GM18499 (cell line): ENCODE data around the gene FKBP8.
"Not testable (repeated sequence)": the region's sequence is repeated elsewhere in the genome, so short reads cannot be mapped to it uniquely, and the experiment has no call there.

ENCODE experiments used
- ATAC-seq: cut with Tn5 transposase; IDR thresholded peaks from one replicate; pipeline ENCODE4 v1.9.1; 2021; ENCODE audit warnings: moderate number of reproducible peaks; ENCODE audit not compliant: insufficient read depth, unreplicated experiment

Gene FKBP8

GRCh38 chr19:18542941-18543813 lies at the start of gene FKBP8:
Gene FKBP8, minus strand, starts transcription at chr19:18543573. Its CDS starts 1,603 bp downstream, at chr19:18541970.
- no peak for ATAC-seq

GRCh38 chr19:18592732-18593131 lies 49.4 kb upstream of the FKBP8 start:
- ATAC-seq = not testable (repeated sequence)

- no peak for ATAC-seq
These were observed 48.5 kb upstream of the FKBP8 start for GRCh38 chr19:18591735-18592385.

DNA sequence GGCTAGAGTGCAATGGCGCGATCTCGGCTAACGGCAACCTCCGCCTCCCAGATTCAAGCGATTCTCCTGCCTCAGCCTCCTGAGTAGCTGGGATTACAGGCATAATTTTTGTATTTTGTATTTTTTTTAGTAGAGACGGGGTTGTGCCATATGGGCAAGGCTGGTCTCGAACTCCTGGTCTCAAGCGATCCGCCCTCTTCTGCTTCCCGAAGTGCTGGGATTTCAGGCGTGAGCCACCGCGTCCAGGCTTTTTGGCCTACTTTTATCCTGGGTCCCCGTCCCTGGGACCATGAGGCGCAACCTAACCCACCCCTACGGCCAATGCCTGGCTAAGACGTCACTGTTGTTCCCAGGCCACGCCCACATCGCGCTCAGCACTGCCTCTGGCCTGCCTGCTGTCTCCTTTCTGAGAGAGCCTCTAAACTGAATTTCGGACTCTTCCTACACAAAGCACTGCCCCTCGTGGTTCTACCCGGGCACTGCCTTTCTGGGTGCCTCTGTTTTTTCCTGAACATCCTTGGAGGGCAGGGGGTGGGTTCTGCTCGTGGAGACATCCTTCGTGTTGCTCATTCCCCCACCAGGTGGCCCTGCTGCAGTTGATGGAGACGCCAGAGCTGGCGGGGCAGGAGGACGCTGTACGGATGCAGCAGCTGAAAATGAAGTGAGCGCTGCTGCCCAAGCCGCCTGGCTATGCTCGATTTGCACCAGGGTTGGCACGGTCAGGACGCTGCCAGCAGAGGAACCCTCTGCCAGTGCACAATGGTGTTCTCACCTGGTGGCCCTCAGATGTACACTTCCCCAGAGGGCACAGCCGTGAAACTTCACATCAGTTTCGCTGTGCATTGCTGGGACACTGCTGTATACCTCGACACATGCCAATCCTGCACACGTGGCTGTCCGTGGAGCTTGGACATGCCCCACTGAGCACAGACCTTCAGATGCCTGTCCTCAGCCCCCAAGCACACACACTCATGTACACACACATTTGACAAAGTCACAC lies 47.2 kb upstream of the FKBP8 start:
- ATAC-seq = no peak

- ATAC-seq = no peak
These were observed 46.3 kb upstream of the FKBP8 start for GRCh38 chr19:18589380-18590272.

- ATAC-seq = no peak
These were observed 45.4 kb upstream of the FKBP8 start, which contains the start of gene REX1BD for GRCh38 chr19:18588611-18589379. Gene REX1BD, plus strand, starts transcription at chr19:18588798. Its CDS starts 4 bp downstream, at chr19:18588802.

- no peak for ATAC-seq
These were observed 44.7 kb upstream of the FKBP8 start for GRCh38 chr19:18587962-18588610.

DNA sequence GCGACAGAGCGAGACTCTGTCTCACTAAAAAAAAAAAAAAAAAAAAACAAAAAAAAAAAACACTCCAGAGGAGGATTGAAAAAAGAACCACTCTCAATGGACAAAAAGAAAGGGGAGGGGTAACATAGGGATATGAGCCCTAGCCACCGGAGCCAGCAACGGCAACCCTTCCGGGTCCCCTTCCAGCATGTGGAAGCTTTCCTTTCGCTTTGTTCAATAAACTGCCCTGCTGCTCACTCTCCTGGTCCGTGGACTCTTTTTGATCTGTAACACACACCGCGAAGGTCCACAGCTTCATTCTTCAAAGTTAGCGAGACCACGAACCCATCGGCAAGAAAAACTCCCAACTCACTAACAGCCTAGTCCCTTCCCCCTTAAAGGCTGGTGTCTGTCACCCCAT lies 44.2 kb upstream of the FKBP8 start:
- ATAC-seq = no peak

DNA sequence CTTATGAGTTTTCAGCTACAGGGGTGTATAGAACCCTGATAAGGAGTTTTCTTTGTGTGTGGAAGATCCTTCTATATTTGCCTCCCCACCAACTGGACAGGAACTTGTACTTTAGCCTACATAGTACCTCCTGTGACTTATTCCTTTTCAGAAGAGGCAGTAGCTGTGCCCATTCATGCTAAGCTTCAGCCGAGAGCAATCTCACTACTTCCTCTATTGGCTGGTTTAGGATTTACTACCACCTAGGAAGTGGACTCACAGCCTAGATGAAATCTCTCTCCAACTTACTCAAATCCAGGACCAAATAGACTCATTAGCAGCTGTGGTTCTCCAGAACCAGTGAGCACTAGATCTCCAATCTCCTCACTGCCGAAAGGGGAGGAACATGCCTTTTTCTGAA lies 42.9 kb upstream of the FKBP8 start:
- ATAC-seq = no peak

DNA sequence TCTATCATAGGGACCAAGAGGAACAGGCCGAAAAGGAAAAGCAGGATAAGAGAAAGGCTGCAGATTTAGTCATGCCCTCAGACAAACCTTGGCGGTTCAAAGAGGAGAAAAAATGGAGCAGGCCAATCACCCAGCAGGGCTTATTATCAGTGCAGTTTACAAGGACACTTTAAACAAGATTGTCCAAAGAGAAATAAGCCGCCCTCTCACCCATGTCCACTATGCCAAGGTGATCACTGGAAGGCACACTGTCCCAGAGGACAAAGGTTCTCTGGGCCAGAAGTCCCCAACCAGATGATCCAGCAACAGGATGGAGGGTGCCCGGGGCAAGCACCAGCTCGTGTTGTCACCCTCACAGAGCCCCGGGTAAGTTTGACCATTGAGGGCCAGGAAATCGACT lies 36.9 kb upstream of the FKBP8 start:
- ATAC-seq = no peak

DNA sequence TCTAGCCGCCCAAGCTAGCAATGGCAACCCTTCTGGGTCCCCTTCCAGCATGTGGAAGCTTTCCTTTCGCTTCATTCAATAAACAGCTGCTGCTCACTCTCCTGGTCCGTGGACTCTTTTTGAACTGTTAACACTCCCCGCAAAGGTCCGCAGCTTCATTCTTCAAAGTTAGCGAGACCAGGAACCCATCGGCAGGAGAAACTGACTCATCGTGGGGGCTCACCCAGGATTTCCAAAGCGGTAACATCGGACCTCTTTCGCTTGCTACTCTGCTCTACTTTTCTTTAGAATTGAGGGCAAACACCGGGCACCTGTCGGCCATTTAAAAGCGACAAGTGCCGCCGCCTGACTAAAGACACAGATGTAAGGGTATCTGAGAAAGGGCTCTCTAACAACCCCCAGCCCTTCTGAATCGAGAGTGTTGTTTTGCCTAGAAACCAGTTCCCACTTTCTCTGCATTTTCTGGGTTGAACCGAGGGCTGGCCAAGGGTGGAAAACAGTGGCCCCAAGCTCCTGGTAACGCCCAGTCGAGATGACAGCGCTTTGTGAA lies 34.1 kb upstream of the FKBP8 start:
- ATAC-seq = no peak

- ATAC-seq = no peak
These were observed 33.0 kb upstream of the FKBP8 start for GRCh38 chr19:18576383-18576782.

DNA sequence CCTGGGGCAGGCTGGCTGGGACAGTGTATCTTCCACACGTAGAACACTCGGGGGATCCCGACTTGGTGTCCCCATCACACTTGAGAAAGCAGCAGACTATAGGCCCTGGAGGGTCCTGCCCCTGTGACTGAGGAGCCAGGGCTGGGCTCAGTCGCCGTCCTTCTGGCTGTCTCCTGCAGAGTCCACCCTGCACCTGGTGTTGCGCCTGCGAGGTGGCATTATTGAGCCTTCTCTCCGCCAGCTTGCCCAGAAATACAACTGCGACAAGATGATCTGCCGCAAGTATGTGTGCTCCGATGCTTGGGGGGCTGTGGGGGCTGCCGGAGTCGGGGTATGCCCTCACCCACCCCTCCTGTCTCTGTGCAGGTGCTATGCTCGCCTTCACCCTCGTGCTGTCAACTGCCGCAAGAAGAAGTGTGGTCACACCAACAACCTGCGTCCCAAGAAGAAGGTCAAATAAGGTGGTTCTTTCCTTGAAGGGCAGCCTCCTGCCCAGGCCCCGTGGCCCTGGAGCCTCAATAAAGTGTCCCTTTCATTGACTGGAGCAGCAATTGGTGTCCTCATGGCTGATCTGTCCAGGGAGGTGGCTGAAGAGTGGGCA lies 31.4 kb upstream of the FKBP8 start:
- no peak for ATAC-seq

GRCh38 chr19:18571564-18572344 lies 28.4 kb upstream of the FKBP8 start, which contains the start of gene UBA52:
Gene UBA52, plus strand, starts transcription at chr19:18571857. Its CDS starts 1,444 bp downstream, at chr19:18573301.
- peak; percentile 71 for ATAC-seq

DNA sequence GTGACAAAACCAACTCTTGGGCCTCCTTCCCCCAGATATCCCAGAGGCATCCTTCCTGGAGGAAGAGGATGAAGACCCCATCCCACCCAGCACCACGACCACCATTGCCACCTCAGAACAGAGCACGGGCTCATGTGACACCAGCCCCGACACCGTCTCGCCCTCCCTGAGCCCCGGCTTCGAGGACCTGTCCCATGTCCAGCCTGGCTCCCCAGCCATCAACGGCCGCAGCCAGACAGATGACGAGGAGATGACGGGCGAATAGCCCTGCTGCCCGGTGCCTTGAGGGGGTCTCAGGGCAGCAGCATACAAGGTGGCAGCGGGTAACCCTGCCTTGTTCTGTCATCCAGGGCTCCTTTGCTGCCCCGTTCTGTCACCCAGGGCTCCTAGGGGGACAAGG lies 25.0 kb upstream of the FKBP8 start:
- ATAC-seq = no peak

- ATAC-seq = no peak
These were observed 23.6 kb upstream of the FKBP8 start for GRCh38 chr19:18566953-18567352.

DNA sequence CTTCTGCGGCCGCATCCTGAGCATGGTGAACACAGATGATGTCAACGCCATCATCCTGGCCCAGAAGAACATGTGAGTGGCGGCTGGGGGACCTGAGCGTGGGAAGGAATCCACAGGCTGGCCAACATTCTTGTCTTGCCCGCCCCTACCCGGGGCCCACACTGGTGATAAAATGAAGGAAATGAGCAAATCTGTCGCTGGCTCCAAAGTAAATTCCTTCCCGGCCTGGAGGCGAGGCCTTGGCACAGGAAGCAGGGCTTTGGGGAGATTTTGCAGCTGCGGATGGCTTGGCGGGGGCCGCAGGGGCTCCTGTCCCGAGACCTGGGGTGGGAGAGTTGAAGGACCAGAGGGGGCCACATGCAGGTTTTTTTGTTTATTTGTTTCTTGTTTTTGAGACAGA lies 18.7 kb upstream of the FKBP8 start:
- ATAC-seq = no peak
